ENCODE results near the gene AGRP.

Gene AGRP

DNA sequence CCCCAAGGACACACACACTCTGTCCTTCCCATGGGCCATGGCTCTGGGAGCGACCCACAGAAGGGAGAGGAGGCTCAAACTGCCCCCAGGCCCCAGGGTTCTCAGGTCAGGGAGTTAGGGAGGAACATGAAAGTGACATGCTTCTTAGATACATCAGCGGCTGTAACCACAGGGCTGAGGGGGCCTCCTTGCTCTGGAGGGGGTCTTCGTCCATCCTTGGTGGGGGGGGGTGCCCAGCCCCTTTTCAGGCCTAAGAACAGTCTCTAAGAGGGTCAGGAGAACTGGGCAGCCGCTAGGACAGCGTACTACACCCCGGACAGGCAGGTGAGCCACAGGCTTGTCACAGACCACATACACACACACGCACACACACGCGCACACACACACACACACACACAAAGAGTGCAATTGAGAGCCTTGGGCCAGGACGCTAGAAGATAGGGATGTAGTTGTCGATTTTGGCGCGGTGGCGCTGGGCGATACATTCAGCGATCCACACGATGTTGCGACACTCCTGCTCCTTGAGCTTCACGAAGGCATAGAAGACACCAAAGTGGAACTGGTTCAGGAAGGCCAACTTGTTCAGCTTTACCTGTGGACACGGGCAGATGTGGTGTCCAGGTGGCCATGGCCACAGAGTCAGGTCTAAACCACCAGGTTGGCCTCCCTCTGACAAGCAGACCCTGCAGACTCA lies 45.1 kb downstream of the AGRP start:
- Histone ChIP-seq H3K9ac (ENCODE audit: low read depth, low read length) (no peak overlapping the region), H3K4me1 (ENCODE audit: control insufficient read depth, insufficient read depth, low read length) (peaks cover 3% of the 10 kb centered on the region), H3K27me3 (ENCODE audit: control insufficient read depth, insufficient read depth, low read length) (no peaks in the 10 kb centered on the region), H3K36me3 (ENCODE audit: control insufficient read depth, insufficient read depth, low read length) (peaks cover 27% of the 10 kb centered on the region), H3K9me3 (ENCODE audit: control insufficient read depth, insufficient read depth, low read length) (no peaks in the 10 kb centered on the region), H3K4me3 (ENCODE audit: low read depth, low read length) (no peak overlapping the region)

DNA sequence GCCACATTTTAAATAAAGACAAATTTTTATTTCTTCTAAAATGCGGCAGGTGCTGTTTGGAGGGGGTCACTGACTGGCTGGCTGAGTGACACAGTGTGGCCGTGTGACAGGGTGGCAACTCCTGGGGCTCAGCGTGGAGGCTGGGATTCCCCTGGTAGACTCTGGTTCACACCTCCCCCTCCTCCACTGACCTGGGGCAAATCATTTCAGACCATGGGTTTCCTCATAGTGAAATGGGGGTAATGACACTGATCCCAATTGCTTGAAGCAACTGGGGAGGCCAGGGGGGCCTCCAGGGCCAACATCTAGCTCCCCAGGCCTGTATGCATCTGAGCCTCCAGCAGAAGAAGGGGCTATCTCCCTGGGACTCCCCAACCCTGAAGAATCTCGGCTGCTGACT lies 45.8 kb downstream of the AGRP start:
- H3K27me3 ChIP-seq (ENCODE audit: control insufficient read depth, insufficient read depth, low read length): no peaks in the 10 kb centered on the region

DNA sequence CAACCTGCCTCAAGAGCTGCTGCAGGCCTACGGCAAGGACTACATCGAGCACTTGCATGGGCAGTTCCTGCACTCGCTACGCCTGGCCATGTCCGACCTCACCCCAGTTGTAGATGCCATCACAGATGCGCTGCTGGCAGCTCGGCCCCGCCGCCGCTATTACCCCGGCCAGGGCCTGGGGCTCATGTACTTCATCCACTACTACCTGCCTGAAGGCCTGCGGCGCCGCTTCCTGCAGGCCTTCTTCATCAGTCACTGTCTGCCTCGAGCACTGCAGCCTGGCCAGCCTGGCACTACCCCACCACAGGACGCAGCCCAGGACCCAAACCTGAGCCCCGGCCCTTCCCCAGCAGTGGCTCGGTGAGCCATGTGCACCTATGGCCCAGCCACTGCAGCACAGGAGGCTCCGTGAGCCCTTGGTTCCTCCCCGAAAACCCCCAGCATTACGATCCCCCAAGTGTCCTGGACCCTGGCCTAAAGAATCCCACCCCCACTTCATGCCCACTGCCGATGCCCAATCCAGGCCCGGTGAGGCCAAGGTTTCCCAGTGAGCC lies 46.6 kb downstream of the AGRP start:
- Histone ChIP-seq H3K27me3 (ENCODE audit: control insufficient read depth, insufficient read depth, low read length) (no peaks in the 10 kb centered on the region), H3K9ac (ENCODE audit: low read depth, low read length) (no peak overlapping the region), H3K4me3 (ENCODE audit: low read depth, low read length) (no peak overlapping the region), H3K9me3 (ENCODE audit: control insufficient read depth, insufficient read depth, low read length) (no peaks in the 10 kb centered on the region), H3K4me1 (ENCODE audit: control insufficient read depth, insufficient read depth, low read length) (peaks cover 10% of the 10 kb centered on the region), H3K36me3 (ENCODE audit: control insufficient read depth, insufficient read depth, low read length) (peaks cover 18% of the 10 kb centered on the region)

More for the DNA sequence above, 45.8 kb downstream of the AGRP start:
- Histone ChIP-seq H3K9ac (ENCODE audit: low read depth, low read length) (no peak overlapping the region), H3K36me3 (ENCODE audit: control insufficient read depth, insufficient read depth, low read length) (peaks cover 22% of the 10 kb centered on the region), H3K4me3 (ENCODE audit: low read depth, low read length) (no peak overlapping the region), H3K4me1 (ENCODE audit: control insufficient read depth, insufficient read depth, low read length) (peaks cover 7% of the 10 kb centered on the region), H3K9me3 (ENCODE audit: control insufficient read depth, insufficient read depth, low read length) (no peaks in the 10 kb centered on the region)

DNA sequence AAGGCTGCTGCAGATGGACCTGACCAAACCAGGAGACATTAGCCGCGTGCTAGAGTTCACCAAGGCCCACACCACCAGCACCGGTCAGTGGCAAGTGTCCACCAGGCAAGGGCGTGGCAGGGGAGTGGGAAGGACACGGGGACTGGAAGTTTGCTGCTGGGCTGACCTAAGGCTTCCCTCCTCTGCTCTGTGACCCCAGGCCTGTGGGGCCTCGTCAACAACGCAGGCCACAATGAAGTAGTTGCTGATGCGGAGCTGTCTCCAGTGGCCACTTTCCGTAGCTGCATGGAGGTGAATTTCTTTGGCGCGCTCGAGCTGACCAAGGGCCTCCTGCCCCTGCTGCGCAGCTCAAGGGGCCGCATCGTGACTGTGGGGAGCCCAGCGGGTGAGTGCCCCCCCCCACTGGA lies 47.6 kb downstream of the AGRP start:
- Histone ChIP-seq H3K27me3 (ENCODE audit: control insufficient read depth, insufficient read depth, low read length) (no peaks in the 10 kb centered on the region), H3K4me3 (ENCODE audit: low read depth, low read length) (no peak overlapping the region), H3K9me3 (ENCODE audit: control insufficient read depth, insufficient read depth, low read length) (no peaks in the 10 kb centered on the region), H3K4me1 (ENCODE audit: control insufficient read depth, insufficient read depth, low read length) (peaks cover 10% of the 10 kb centered on the region), H3K9ac (ENCODE audit: low read depth, low read length) (no peak overlapping the region), H3K36me3 (ENCODE audit: control insufficient read depth, insufficient read depth, low read length) (peaks cover 18% of the 10 kb centered on the region)

DNA sequence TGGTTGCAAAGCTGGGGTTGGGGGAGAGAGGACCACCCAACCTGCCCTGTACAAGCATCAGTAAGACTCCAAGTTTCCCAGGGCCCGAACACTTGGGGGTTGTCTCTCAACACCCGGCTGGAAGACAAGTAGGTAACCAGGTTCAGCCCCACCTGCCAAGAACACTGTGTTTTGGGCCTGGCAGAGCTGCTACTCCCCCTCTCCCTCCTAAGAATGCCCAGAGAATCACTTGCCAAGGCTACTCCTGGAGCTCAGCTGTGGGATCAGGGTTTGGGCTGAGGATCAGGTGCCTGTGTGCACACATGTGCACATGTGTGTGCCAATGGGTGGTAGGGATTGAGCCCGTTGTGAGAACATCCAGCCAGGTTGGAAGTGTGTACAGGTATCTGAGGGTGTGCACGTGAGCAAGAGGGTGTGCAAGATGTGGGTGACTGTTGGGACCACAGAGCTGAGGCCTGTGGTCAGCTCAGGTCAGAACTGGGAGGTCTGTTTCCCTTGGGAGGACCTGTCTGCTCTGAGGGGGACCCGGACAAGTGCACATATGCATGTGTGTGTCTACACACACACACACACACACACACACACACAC lies 50.1 kb downstream of the AGRP start:
- H3K36me3 ChIP-seq (ENCODE audit: control insufficient read depth, insufficient read depth, low read length): peaks cover 11% of the 10 kb centered on the region
- H3K4me3 ChIP-seq (ENCODE audit: low read depth, low read length): peak overlapping the region; percentile 50
- peaks cover 19% of the 10 kb centered on the region for H3K27me3 ChIP-seq (ENCODE audit: control insufficient read depth, insufficient read depth, low read length)
- H3K9me3 ChIP-seq (ENCODE audit: control insufficient read depth, insufficient read depth, low read length): no peaks in the 10 kb centered on the region
- peaks cover 14% of the 10 kb centered on the region for H3K4me1 ChIP-seq (ENCODE audit: control insufficient read depth, insufficient read depth, low read length)
- no peak overlapping the region for H3K9ac ChIP-seq (ENCODE audit: low read depth, low read length)

All from iPS-15b (cell line).